Esophagus squamous epithelium (tissue), 4 donors: Measurements from ENCODE around the gene FAM177B.

Experiments used
- POLR2A ChIP-seq, 4 donors: fragments of 450-650 bp; IDR thresholded peaks; one replicate each; pipeline ENCODE4 v1.6.1; 2017; ENCODE audit warnings: antibody characterized with exemption in 4 of 4, mild to moderate bottlenecking in 4 of 4, moderate library complexity in 3 of 4
- TF ChIP-seq, protein P1 (sequence below), 6 experiments: fragments of 450-650 bp in 4 of 6; fragments of 200-600 bp in 2 of 6; sonication (generic) in 2 of 6; IDR thresholded peaks; one replicate each; pipeline ENCODE4 v1.5.1; 2016 to 2019; ENCODE audit warnings: antibody characterized with exemption in 6 of 6, mild to moderate bottlenecking in 4 of 6, moderate library complexity in 4 of 6

DNA sequence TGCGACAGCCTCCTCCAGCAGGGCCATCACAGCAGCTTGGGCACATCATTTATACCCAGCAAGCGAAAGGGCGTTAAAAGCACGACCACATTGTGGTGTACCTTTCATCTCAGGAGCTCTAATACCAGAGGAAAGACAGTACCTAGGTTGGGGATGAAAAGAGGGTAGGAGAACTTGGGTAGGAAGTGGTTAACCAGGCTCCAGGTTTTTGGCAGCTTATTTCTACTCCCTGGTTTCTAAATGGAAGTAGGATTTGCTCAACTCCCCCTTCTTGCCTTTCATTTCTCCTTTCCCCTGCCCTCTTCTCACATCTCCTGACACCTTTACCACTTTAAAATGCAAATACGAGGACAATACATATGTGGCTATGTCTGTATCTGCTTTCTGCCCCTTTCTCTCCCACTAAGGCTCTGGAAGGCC, 30.2 kb downstream of the FAM177B start:
- TF ChIP-seq, protein P1, sequence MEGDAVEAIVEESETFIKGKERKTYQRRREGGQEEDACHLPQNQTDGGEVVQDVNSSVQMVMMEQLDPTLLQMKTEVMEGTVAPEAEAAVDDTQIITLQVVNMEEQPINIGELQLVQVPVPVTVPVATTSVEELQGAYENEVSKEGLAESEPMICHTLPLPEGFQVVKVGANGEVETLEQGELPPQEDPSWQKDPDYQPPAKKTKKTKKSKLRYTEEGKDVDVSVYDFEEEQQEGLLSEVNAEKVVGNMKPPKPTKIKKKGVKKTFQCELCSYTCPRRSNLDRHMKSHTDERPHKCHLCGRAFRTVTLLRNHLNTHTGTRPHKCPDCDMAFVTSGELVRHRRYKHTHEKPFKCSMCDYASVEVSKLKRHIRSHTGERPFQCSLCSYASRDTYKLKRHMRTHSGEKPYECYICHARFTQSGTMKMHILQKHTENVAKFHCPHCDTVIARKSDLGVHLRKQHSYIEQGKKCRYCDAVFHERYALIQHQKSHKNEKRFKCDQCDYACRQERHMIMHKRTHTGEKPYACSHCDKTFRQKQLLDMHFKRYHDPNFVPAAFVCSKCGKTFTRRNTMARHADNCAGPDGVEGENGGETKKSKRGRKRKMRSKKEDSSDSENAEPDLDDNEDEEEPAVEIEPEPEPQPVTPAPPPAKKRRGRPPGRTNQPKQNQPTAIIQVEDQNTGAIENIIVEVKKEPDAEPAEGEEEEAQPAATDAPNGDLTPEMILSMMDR (IDR thresholded peaks at IDR 0.05), result no peak
- TF ChIP-seq POLR2A (IDR thresholded peaks at IDR 0.05), result no peak
